Mucosa of descending colon (tissue), 3 donors: Measurements from ENCODE around the gene PTPRN2. TPM values are rescaled to one million over a fixed set of nuclear protein-coding genes. Genes with fewer than 3 reads are reported as not detected.

Source experiments
- ATAC-seq: fragments of 200-7000 bp; cut with Tn5 transposase; one replicate; pipeline ENCODE4 v1.9.1; 2020; ENCODE audit warnings: mild to moderate bottlenecking, moderate library complexity
- DNase-seq, 3 donors: peaks; one replicate each; pipeline ENCODE4 v3.0.0-alpha.2; 2020
- H3K36me3 ChIP-seq: fragments of 200-600 bp; one replicate; pipeline ENCODE4 v1.8.0; 2021; ENCODE audit warnings: low read depth, mild to moderate bottlenecking
- H3K4me1 ChIP-seq: fragments of 200-600 bp; one replicate; pipeline ENCODE4 v1.8.0; 2021; ENCODE audit warnings: low read depth, mild to moderate bottlenecking
- H3K4me3 ChIP-seq: fragments of 200-600 bp; one replicate; pipeline ENCODE4 v1.8.0; 2021; ENCODE audit warnings: mild to moderate bottlenecking
- H3K9me3 ChIP-seq: fragments of 200-600 bp; one replicate; pipeline ENCODE4 v1.8.0; 2021; ENCODE audit warnings: mild to moderate bottlenecking
- intact Hi-C, 2 donors: fragments of 100-400 bp; cut with DNase I in 1 of 2; cut with micrococcal nuclease in 1 of 2; formaldehyde crosslinking; loops; one replicate each; pipeline versions ENCODE4 v1.11.0 to v1.11.1; 2022; cut with DNase I, micrococcal nuclease
- total RNA-seq, 3 donors: library from RNA; stranded (reverse); fragmentation: NEBNext Ultra II Directional in 2 of 3; extraction: Animal tissue kit (Norgen Biotek cat#: 25700) in 2 of 3; gene quantifications; one replicate each; pipeline versions ENCODE4 v1.2.1 to v1.2.4, GENCODE V29; 2021 to 2023
- TF ChIP-seq, protein P1 (sequence below): fragments of 200-600 bp; IDR thresholded peaks from one replicate; pipeline ENCODE4 v1.8.0; 2022; ENCODE audit warnings: antibody characterized with exemption, mild to moderate bottlenecking
- donor health status: DM: no; HTN: no; CAD: no; lungs with moderate emphysema.
- donor health status: DM: no; HTN: no; CAD: no.
- donor health status: DM: no; HTN: yes; CAD: no.

Gene PTPRN2
- total RNA-seq, 3 donors from 2014 or later, result 12.5 to 28.0 (median 26.2) TPM

DNA sequence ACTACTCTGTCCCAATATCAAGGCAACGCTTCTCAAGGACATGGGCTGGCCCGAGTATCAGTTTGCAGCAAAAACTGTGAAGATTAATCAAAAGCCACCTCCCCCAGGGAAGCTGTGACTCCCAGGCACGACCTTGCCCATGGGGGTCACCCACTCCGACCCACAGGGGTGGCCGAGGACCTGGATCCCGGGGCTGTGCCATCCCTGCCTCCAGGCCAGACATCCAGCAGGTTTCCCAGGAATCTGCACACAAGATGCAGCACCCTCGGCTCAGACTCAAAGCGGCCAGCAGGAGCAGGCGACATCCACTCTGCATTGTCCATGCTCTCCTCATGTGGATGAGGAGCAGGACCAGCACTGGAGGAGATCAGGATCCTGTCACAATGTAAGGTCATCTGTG lies 39.8 kb downstream of the PTPRN2 start:
- ATAC-seq (no peak), DNase-seq (peak in 1 of 3 donors; percentile 34)
- TF ChIP-seq, protein P1, sequence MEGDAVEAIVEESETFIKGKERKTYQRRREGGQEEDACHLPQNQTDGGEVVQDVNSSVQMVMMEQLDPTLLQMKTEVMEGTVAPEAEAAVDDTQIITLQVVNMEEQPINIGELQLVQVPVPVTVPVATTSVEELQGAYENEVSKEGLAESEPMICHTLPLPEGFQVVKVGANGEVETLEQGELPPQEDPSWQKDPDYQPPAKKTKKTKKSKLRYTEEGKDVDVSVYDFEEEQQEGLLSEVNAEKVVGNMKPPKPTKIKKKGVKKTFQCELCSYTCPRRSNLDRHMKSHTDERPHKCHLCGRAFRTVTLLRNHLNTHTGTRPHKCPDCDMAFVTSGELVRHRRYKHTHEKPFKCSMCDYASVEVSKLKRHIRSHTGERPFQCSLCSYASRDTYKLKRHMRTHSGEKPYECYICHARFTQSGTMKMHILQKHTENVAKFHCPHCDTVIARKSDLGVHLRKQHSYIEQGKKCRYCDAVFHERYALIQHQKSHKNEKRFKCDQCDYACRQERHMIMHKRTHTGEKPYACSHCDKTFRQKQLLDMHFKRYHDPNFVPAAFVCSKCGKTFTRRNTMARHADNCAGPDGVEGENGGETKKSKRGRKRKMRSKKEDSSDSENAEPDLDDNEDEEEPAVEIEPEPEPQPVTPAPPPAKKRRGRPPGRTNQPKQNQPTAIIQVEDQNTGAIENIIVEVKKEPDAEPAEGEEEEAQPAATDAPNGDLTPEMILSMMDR, result no peak
- no peak overlapping the region for H3K4me3 ChIP-seq
- H3K36me3 ChIP-seq, result no peaks in the 10 kb centered on the region
- intact Hi-C loops, result no loop called here
- no peaks in the 10 kb centered on the region for H3K9me3 ChIP-seq
- H3K4me1 ChIP-seq, result no peaks in the 10 kb centered on the region

DNA sequence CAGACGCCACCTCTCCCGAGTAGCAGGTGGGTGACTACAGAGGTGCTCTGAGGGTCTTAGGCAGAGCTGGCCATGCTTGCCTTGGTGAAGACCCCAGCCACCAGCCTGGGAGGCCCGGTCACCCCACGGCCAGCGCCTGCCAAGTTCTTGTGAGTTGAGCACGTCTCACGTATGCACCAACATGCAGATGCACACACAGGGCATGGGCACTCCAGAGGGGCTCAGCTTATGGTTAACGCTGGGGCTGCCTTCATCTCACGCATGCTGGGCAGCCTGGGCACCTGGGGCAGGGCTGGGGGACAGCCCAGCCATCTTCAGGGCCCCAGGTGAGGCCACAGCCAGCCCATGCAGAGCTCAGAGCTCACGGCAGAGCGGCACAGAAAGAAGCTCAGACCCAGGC lies 41.0 kb downstream of the PTPRN2 start:
- H3K4me3 ChIP-seq, result no peak overlapping the region
- ATAC-seq (no peak), DNase-seq (peak in 1 of 3 donors; percentile 22)
- H3K4me1 ChIP-seq, result no peaks in the 10 kb centered on the region
- H3K9me3 ChIP-seq, result no peaks in the 10 kb centered on the region
- intact Hi-C loops, result no loop called here
- TF ChIP-seq, protein P1, result no peak
- H3K36me3 ChIP-seq, result no peaks in the 10 kb centered on the region

DNA sequence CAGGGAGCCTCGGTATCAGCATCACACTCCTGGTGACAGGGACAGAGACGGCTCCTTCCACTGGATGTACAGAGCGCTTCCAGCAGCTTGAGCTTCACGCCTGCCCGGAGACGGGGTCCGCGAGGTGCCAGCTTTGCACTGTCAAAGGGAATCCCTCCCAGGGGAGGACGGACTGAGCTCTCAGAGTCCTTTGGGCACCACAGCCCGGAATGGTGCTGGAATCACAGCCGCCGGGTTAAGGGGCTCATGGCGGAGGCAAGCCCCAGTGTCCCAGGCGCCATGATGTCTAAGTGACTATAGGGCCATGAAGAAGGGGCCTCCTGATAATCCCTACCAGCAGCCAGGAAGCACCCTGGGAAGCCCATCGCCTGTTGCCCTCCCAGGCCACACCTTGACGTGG lies 41.4 kb downstream of the PTPRN2 start:
- H3K36me3 ChIP-seq, result no peaks in the 10 kb centered on the region
- H3K4me3 ChIP-seq, result no peak overlapping the region
- TF ChIP-seq, protein P1, result no peak
- ATAC-seq, result no peak
- no peaks in the 10 kb centered on the region for H3K4me1 ChIP-seq
- intact Hi-C loops, result no loop called here
- H3K9me3 ChIP-seq, result no peaks in the 10 kb centered on the region
- no peak for DNase-seq

DNA sequence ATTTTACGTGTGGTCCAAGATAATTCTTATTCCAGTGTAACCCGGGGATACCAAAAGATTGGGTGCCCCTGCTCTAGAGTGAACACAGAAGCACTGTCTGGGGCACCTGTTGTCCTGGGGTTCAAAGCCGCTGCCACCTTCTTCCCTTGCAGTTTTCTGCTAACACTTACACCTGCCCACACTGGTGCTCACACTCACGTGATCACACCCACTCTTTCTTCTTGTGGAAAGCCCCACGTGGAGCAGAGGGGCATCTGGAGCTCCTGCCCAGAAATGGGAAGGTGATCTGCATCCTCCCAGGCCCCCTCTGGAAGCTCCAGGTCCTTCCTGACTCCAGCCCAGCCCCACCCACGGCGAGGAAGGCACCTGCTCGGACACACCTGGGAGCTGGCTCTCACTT lies 42.9 kb downstream of the PTPRN2 start:
- TF ChIP-seq, protein P1, result no peak
- Histone ChIP-seq H3K4me1 (no peaks in the 10 kb centered on the region), H3K36me3 (no peaks in the 10 kb centered on the region), H3K4me3 (no peak overlapping the region), H3K9me3 (no peaks in the 10 kb centered on the region)
- DNase-seq (no peak), ATAC-seq (no peak)
- intact Hi-C loops, result no loop called here

DNA sequence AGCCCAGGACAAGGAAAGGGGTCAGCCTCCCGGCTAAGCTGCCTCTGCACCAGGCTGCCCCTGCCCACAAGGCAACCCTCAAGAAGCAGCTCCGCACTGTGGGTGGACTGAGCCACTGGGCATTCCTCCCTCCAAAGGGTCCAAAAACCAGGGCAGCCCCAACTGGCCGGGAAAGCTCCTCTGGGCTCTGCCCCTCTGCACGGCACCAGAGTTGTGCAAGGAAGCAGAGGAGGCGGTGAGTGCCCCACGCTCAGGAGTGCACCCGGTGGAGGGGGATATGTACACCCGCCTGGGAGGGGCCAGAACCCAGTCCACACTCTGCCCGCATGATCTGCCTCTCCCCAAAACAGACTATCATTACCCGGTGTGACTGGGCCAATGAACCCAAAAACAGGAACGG lies 43.8 kb downstream of the PTPRN2 start:
- intact Hi-C loops, result no loop called here
- Histone ChIP-seq H3K9me3 (no peaks in the 10 kb centered on the region), H3K4me1 (no peaks in the 10 kb centered on the region), H3K36me3 (no peaks in the 10 kb centered on the region), H3K4me3 (no peak overlapping the region)
- DNase-seq (no peak), ATAC-seq (no peak)
- TF ChIP-seq, protein P1, result no peak
